Neural cell (in vitro differentiated cells): ENCODE measurements around the gene LRPPRC. TPM values are rescaled to one million over a fixed set of nuclear protein-coding genes. Genes with fewer than 3 reads are reported as not detected.
A peak's percentile ranks its signal among the peaks of the same experiment; 100 is the strongest.

Experiments used
- H2AFZ ChIP-seq: fragments of 200-600, 300-800 bp; sonication (generic), shearing (Covaris generic); 2 replicates; pipeline ENCODE4 v1.6.0; 2014; ENCODE audit warnings: low read depth, mild to moderate bottlenecking, antibody characterized with exemption, low read length, moderate library complexity
- H3F3A ChIP-seq: fragments of 200-600 bp; shearing (Covaris generic); 2 replicates; pipeline ENCODE4 v1.6.1; 2016; ENCODE audit warnings: mild to moderate bottlenecking, moderate library complexity, mixed read lengths, antibody characterized with exemption, low read length; ENCODE audit not compliant: insufficient read depth, poor library complexity, severe bottlenecking
- H3K27ac ChIP-seq: fragments of 200-600, 300-800 bp; sonication (generic), shearing (Covaris generic); 2 replicates; pipeline ENCODE4 v1.5.1; 2014; ENCODE audit warnings: mild to moderate bottlenecking, low read length, moderate library complexity
- H3K27me3 ChIP-seq: fragments of 300-800, 200-600 bp; sonication (generic), shearing (Covaris generic); 2 replicates; pipeline ENCODE4 v1.6.0; 2014; ENCODE audit warnings: mild to moderate bottlenecking, low read depth, low read length, moderate library complexity; ENCODE audit not compliant: insufficient read depth
- H3K36me3 ChIP-seq: fragments of 300-800, 200-600 bp; sonication (generic), shearing (Covaris generic); 2 replicates; pipeline ENCODE4 v1.5.1; 2014; ENCODE audit warnings: mild to moderate bottlenecking, antibody characterized with exemption, low read length, moderate library complexity; ENCODE audit not compliant: insufficient read depth
- H3K4me2 ChIP-seq: fragments of 300-800, 200-600 bp; sonication (generic), shearing (Covaris generic); 2 replicates; pipeline ENCODE4 v1.6.0; 2014; ENCODE audit warnings: mild to moderate bottlenecking, low read length
- H3K4me3 ChIP-seq: fragments of 300-800, 200-600 bp; sonication (generic), shearing (Covaris generic); 2 replicates; pipeline ENCODE4 v1.5.1; 2014; ENCODE audit warnings: mild to moderate bottlenecking, low read length, moderate library complexity
- H3K79me2 ChIP-seq: fragments of 200-600 bp; shearing (Covaris generic); replicated peaks from 2 replicates; pipeline ENCODE4 v1.6.0; 2014; ENCODE audit warnings: mild to moderate bottlenecking, low read length, moderate library complexity; ENCODE audit not compliant: insufficient read depth
- H3K9ac ChIP-seq: fragments of 300-800, 200-600 bp; sonication (generic), shearing (Covaris generic); 2 replicates; pipeline ENCODE4 v1.6.1; 2016; ENCODE audit warnings: mild to moderate bottlenecking, low read length, mixed read lengths
- H3K9me2 ChIP-seq: fragments of 200-600 bp; shearing (Covaris generic); 2 replicates; pipeline ENCODE4 v1.6.1; 2016; ENCODE audit warnings: mild to moderate bottlenecking, low read length, mixed read lengths; ENCODE audit not compliant: insufficient read depth
- H3K9me3 ChIP-seq: fragments of 200-600, 300-800 bp; sonication (generic), shearing (Covaris generic); 2 replicates; pipeline ENCODE4 v1.6.1; 2016; ENCODE audit warnings: mild to moderate bottlenecking, mixed run types, low read length, moderate library complexity, mixed read lengths
- H4K20me1 ChIP-seq: fragments of 200-600 bp; shearing (Covaris generic); 2 replicates; pipeline ENCODE4 v1.6.1; 2016; ENCODE audit warnings: mild to moderate bottlenecking, mixed run types; ENCODE audit not compliant: insufficient read depth
- CTCF ChIP-seq: fragments of 450-650 bp; IDR thresholded peaks from 2 replicates; pipeline ENCODE4 v1.5.1; 2014; ENCODE audit warnings: antibody characterized with exemption, mild to moderate bottlenecking, moderate library complexity; ENCODE audit not compliant: poor library complexity, severe bottlenecking
- EP300 ChIP-seq: fragments of 450-650 bp; conservative IDR thresholded peaks from 2 replicates; pipeline ENCODE4 v1.6.1; 2014; ENCODE audit warnings: antibody characterized with exemption, mild to moderate bottlenecking, moderate library complexity; ENCODE audit not compliant: poor library complexity, severe bottlenecking
- EZH2 ChIP-seq: fragments of 200-600, 300-800 bp; shearing (Covaris generic), sonication (generic); IDR thresholded peaks from 2 replicates; pipeline ENCODE4 v1.6.1; 2014; ENCODE audit warnings: antibody characterized with exemption, low read length, borderline replicate concordance, mild to moderate bottlenecking; ENCODE audit not compliant: insufficient read depth, poor library complexity, severe bottlenecking
- MXI1 ChIP-seq: fragments of 450-650 bp; conservative IDR thresholded peaks from 2 replicates; pipeline ENCODE4 v1.6.1; 2014; ENCODE audit warnings: antibody characterized with exemption, mild to moderate bottlenecking; ENCODE audit not compliant: poor library complexity, severe bottlenecking
- POLR2AphosphoS5 ChIP-seq: IDR thresholded peaks from 2 replicates; pipeline ENCODE4 v1.6.1; 2012
- RAD21 ChIP-seq: fragments of 450-650 bp; conservative IDR thresholded peaks from 2 replicates; pipeline ENCODE4 v1.6.1; 2014; ENCODE audit warnings: antibody characterized with exemption, mild to moderate bottlenecking, moderate library complexity
- REST ChIP-seq: IDR thresholded peaks from 2 replicates; pipeline ENCODE4 v1.6.1; 2012; ENCODE audit warnings: borderline replicate concordance
- SMC3 ChIP-seq: fragments of 450-650 bp; conservative IDR thresholded peaks from 2 replicates; pipeline ENCODE4 v1.6.1; 2014; ENCODE audit warnings: antibody characterized with exemption, mild to moderate bottlenecking, moderate library complexity; ENCODE audit not compliant: poor library complexity
- TAF1 ChIP-seq: IDR thresholded peaks from 2 replicates; pipeline ENCODE4 v1.6.1; 2012; ENCODE audit warnings: low read depth
- polyA plus RNA-seq: library from polyadenylated mRNA; depleted of rRNA; stranded (reverse); fragments of >200 nt; gene quantifications from 2 replicates; pipeline ENCODE4 v1.2.3, GENCODE V29; 2014

The LRPPRC gene
- polyA plus RNA-seq, 1 donor from 2014 or later: 63.1 TPM

- TF ChIP-seq POLR2AphosphoS5 (no peak), EP300 (no peak), MXI1 (no peak), CTCF (no peak), RAD21 (no peak), EZH2 (no peak), TAF1 (no peak), SMC3 (no peak)
- H3K36me3 ChIP-seq: no peaks in the 10 kb centered on the region
- H3K4me3 ChIP-seq: peak overlapping the region; percentile 98
- no peaks in the 10 kb centered on the region for H3K9me2 ChIP-seq
- no peak overlapping the region for H3K27ac ChIP-seq
- no peak overlapping the region for H3K9ac ChIP-seq
- H3F3A ChIP-seq: no peaks in the 10 kb centered on the region
- no peaks in the 10 kb centered on the region for H3K27me3 ChIP-seq
- H3K4me2 ChIP-seq: no peak overlapping the region
- no peak overlapping the region for H2AFZ ChIP-seq
- H3K9me3 ChIP-seq: no peaks in the 10 kb centered on the region
- no peaks in the 10 kb centered on the region for H4K20me1 ChIP-seq
- H3K79me2 ChIP-seq: peaks cover 53% of the 10 kb centered on the region
These were observed 2.4 kb downstream of the LRPPRC start for GRCh38 chr2:43993437-43993836.

GRCh38 chr2:43989545-43989944 is 6.2 kb downstream of the LRPPRC start:
- no peaks in the 10 kb centered on the region for H3K27me3 ChIP-seq
- H3K9ac ChIP-seq: no peak overlapping the region
- TF ChIP-seq EZH2 (no peak), POLR2AphosphoS5 (no peak), CTCF (no peak), TAF1 (no peak), EP300 (no peak), MXI1 (no peak), REST (no peak)
- H3K36me3 ChIP-seq: no peaks in the 10 kb centered on the region
- no peaks in the 10 kb centered on the region for H4K20me1 ChIP-seq
- H3K9me3 ChIP-seq: no peaks in the 10 kb centered on the region
- no peaks in the 10 kb centered on the region for H3F3A ChIP-seq
- peaks cover 59% of the 10 kb centered on the region for H3K79me2 ChIP-seq
- H3K27ac ChIP-seq: no peak overlapping the region
- no peak overlapping the region for H3K4me2 ChIP-seq
- no peak overlapping the region for H3K4me3 ChIP-seq
- H3K9me2 ChIP-seq: no peaks in the 10 kb centered on the region
- no peak overlapping the region for H2AFZ ChIP-seq
